ENCODE results near the gene ERC1.
"Not testable (repeated sequence)": the region's sequence is repeated elsewhere in the genome, so short reads cannot be mapped to it uniquely, and the experiment has no call there.

ERC1 gene

GRCh38 chr12:1330477-1330827, 339.4 kb downstream of the ERC1 start:
- Histone ChIP-seq H3K9me3 (ENCODE audit: severe bottlenecking) (no peaks in the 10 kb centered on the region), H3K27ac (ENCODE audit: poor library complexity, severe bottlenecking) (no peak overlapping the region), H3K4me3 (ENCODE audit: severe bottlenecking) (no peak overlapping the region), H3K27me3 (ENCODE audit: insufficient read depth, poor library complexity, severe bottlenecking) (no peaks in the 10 kb centered on the region), H3K36me3 (ENCODE audit: low read depth) (peaks cover 3% of the 10 kb centered on the region; the same call in 1 of the 2 replicates), H3K4me1 (ENCODE audit: insufficient read depth, poor library complexity, severe bottlenecking) (peaks cover 16% of the 10 kb centered on the region)
- DNase-seq (ENCODE audit: low spot score) (no peak), ATAC-seq (ENCODE audit: low read depth) (no peak)
- TF ChIP-seq CTCF (IDR thresholded peaks at IDR 0.05; ENCODE audit: poor library complexity, severe bottlenecking), result no peak

DNA sequence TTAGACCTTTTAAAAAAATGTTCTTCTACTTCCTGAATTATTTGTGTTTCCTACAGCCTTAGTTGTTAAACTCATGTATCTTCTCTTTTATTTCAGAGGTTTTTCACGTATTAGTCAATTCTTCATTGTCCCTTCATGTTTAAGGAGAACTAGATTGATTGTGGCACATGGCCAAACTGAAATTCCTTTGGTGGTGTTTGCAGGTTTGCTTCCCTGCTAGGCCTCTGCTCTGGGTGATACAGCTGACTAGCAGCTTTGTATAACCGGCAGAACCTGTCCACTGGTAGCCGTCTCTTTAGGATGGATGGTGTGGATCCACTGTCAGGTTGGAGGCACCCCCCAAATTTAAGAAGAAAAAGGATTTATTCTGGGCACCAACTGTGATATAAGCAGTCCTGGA, 341.3 kb downstream of the ERC1 start:
- no peak for DNase-seq (ENCODE audit: low spot score)
- Histone ChIP-seq H3K4me1 (ENCODE audit: insufficient read depth, poor library complexity, severe bottlenecking) (peaks cover 16% of the 10 kb centered on the region), H3K36me3 (ENCODE audit: low read depth) (peaks cover 3% of the 10 kb centered on the region; the same call in 1 of the 2 replicates), H3K4me3 (ENCODE audit: severe bottlenecking) (no peak overlapping the region), H3K27me3 (ENCODE audit: insufficient read depth, poor library complexity, severe bottlenecking) (no peaks in the 10 kb centered on the region), H3K27ac (ENCODE audit: poor library complexity, severe bottlenecking) (peak overlapping the region; percentile 11), H3K9me3 (ENCODE audit: severe bottlenecking) (no peaks in the 10 kb centered on the region)
- ATAC-seq (ENCODE audit: low read depth), result peak; percentile 68
- TF ChIP-seq CTCF (IDR thresholded peaks at IDR 0.05; ENCODE audit: poor library complexity, severe bottlenecking), result no peak

GRCh38 chr12:1338483-1339177, 347.6 kb downstream of the ERC1 start:
- no peaks in the 10 kb centered on the region for H3K36me3 ChIP-seq (ENCODE audit: low read depth)
- no peak overlapping the region for H3K4me3 ChIP-seq (ENCODE audit: severe bottlenecking)
- H3K27me3 ChIP-seq (ENCODE audit: insufficient read depth, poor library complexity, severe bottlenecking), result no peaks in the 10 kb centered on the region
- no peak overlapping the region for H3K27ac ChIP-seq (ENCODE audit: poor library complexity, severe bottlenecking)
- no peak for TF ChIP-seq CTCF (IDR thresholded peaks at IDR 0.05; ENCODE audit: poor library complexity, severe bottlenecking)
- no peaks in the 10 kb centered on the region for H3K9me3 ChIP-seq (ENCODE audit: severe bottlenecking)
- no peak for DNase-seq (ENCODE audit: low spot score)
- ATAC-seq (ENCODE audit: low read depth), result no peak
- no peaks in the 10 kb centered on the region for H3K4me1 ChIP-seq (ENCODE audit: insufficient read depth, poor library complexity, severe bottlenecking)

DNA sequence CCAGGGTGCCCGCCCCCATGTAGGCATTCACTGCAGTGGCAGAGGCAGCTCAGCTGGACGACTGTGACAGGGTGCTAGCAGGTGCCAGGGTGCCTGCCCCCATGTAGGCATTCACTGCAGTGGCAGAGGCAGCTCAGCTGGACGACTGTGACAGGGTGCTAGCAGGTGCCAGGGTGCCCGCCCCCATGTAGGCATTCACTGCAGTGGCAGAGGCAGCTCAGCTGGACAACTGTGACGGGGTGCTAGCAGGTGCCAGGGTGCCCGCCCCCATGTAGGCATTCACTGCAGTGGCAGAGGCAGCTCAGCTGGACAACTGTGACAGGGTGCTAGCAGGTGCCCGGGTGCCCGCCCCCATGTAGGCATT, 348.1 kb downstream of the ERC1 start:
- not testable (repeated sequence) for ATAC-seq (ENCODE audit: low read depth); H3K27me3 ChIP-seq (ENCODE audit: insufficient read depth, poor library complexity, severe bottlenecking); H3K4me3 ChIP-seq (ENCODE audit: severe bottlenecking); DNase-seq (ENCODE audit: low spot score); H3K27ac ChIP-seq (ENCODE audit: poor library complexity, severe bottlenecking); H3K36me3 ChIP-seq (ENCODE audit: low read depth); H3K4me1 ChIP-seq (ENCODE audit: insufficient read depth, poor library complexity, severe bottlenecking); H3K9me3 ChIP-seq (ENCODE audit: severe bottlenecking)

- Histone ChIP-seq H3K27ac (ENCODE audit: poor library complexity, severe bottlenecking) (no peak overlapping the region), H3K9me3 (ENCODE audit: severe bottlenecking) (no peaks in the 10 kb centered on the region), H3K36me3 (ENCODE audit: low read depth) (peaks cover 3% of the 10 kb centered on the region; the same call in 1 of the 2 replicates), H3K27me3 (ENCODE audit: insufficient read depth, poor library complexity, severe bottlenecking) (no peaks in the 10 kb centered on the region), H3K4me1 (ENCODE audit: insufficient read depth, poor library complexity, severe bottlenecking) (no peaks in the 10 kb centered on the region), H3K4me3 (ENCODE audit: severe bottlenecking) (no peak overlapping the region)
- no peak for TF ChIP-seq CTCF (IDR thresholded peaks at IDR 0.05; ENCODE audit: poor library complexity, severe bottlenecking)
- ATAC-seq (ENCODE audit: low read depth) (no peak; the same call in 2 of the 3 replicates), DNase-seq (ENCODE audit: low spot score) (no peak)
These were observed 348.7 kb downstream of the ERC1 start for GRCh38 chr12:1339618-1340319.

DNA sequence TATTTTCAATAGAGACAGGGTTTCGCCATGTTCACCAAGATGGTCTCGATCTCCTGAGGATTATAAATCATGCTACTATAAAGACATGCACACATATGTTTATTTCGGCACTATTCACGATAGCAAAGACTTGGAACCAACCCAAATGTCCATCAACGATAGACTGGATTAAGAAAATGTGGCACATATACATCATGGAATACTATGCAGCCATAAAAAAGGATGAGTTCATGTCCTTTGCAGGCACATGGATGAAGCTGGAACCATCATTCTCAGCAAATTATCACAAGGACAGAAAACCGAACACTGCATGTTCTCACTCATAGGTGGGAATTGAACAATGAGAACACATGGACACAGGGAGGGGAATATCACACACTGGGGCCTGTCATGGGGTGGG, 350.2 kb downstream of the ERC1 start:
- not testable (repeated sequence) for H3K4me1 ChIP-seq (ENCODE audit: insufficient read depth, poor library complexity, severe bottlenecking); H3K4me3 ChIP-seq (ENCODE audit: severe bottlenecking); H3K36me3 ChIP-seq (ENCODE audit: low read depth); H3K27ac ChIP-seq (ENCODE audit: poor library complexity, severe bottlenecking); DNase-seq (ENCODE audit: low spot score); ATAC-seq (ENCODE audit: low read depth); H3K9me3 ChIP-seq (ENCODE audit: severe bottlenecking); H3K27me3 ChIP-seq (ENCODE audit: insufficient read depth, poor library complexity, severe bottlenecking)

Measured in RWPE2 (cell line).